Measurements from ENCODE around the gene FKBP2. TPM values are rescaled to one million over a fixed set of nuclear protein-coding genes. Genes with fewer than 3 reads are reported as not detected.
A peak's percentile ranks its signal among the peaks of the same experiment; 100 is the strongest.

The FKBP2 gene
- 100 to 1,000 TPM in 3 of 8 experiments, 10 to 100 TPM in 5; 61.8 to 156 (median 85.0) TPM for total RNA-seq

GRCh38 chr11:64240435-64241240, at the start of gene FKBP2:
Gene FKBP2, plus strand, starts transcription at chr11:64241095. Its CDS starts 1,293 bp downstream, at chr11:64242388.
- Histone ChIP-seq H3K4me1 (replicated peaks in 1 of 2) (peaks cover 11 to 18% of the 10 kb centered on the region in 2 donors), H3K4me3 (peak within 1 kb of the TSS; percentile 52 to 81 (median 65)), H3K27ac (peak within 1 kb of the TSS; percentile 90 to 99)
- 0 to 15% (median 1%) methylated on average over 3 to 12 of the region's 58 CpGs; no CpG with 5 or more reads in 3 of the 10 experiments for WGBS, 10 experiments
- peak in 7 of 8 experiments; percentile 54 to 77 (median 68) for ATAC-seq (replicated peaks in 6 of 8)
- in situ Hi-C loops (cut with MboI; ENCODE audit: low pct_unique_long_range_greater_than_20kb in 2 of 9, low sequenced_read_pairs in 9 of 9, unreplicated experiment in 9 of 9) = no loop called here

GRCh38 chr11:64192434-64192833, 48.5 kb upstream of the FKBP2 start:
- Histone ChIP-seq H3K4me1 (replicated peaks in 1 of 2) (peaks cover 0 to 2% of the 10 kb centered on the region in 2 donors), H3K27ac (no peak overlapping the region), H3K4me3 (no peak overlapping the region)
- ATAC-seq (replicated peaks in 6 of 8) = no peak
- WGBS, 10 experiments = 90 to 100% (median 100%) methylated on average over 1 to 5 of the region's 5 CpGs
- in situ Hi-C loops (cut with MboI; ENCODE audit: low pct_unique_long_range_greater_than_20kb in 2 of 9, low sequenced_read_pairs in 9 of 9, unreplicated experiment in 9 of 9) = no loop called here

GRCh38 chr11:64196626-64197025, 44.3 kb upstream of the FKBP2 start:
- Histone ChIP-seq H3K4me3 (no peak overlapping the region), H3K27ac (no peak overlapping the region), H3K4me1 (replicated peaks in 1 of 2) (no peaks in the 10 kb centered on the region)
- in situ Hi-C loops (cut with MboI; ENCODE audit: low pct_unique_long_range_greater_than_20kb in 2 of 9, low sequenced_read_pairs in 9 of 9, unreplicated experiment in 9 of 9) = no loop called here
- ATAC-seq (replicated peaks in 6 of 8) = no peak
- WGBS, 10 experiments = 67 to 100% (median 83%) methylated on average over 1 to 6 of the region's 9 CpGs

- WGBS, 10 experiments = 83 to 100% (median 100%) methylated on average over 1 to 2 of the region's 2 CpGs; no CpG with 5 or more reads in 4 of the 10 experiments
- H3K27ac ChIP-seq = no peak overlapping the region
- no peaks in the 10 kb centered on the region for H3K4me1 ChIP-seq (replicated peaks in 1 of 2)
- ATAC-seq (replicated peaks in 6 of 8) = no peak
- in situ Hi-C loops (cut with MboI; ENCODE audit: low pct_unique_long_range_greater_than_20kb in 2 of 9, low sequenced_read_pairs in 9 of 9, unreplicated experiment in 9 of 9) = no loop called here
- H3K4me3 ChIP-seq = no peak overlapping the region
Measured at GRCh38 chr11:64198511-64198910, 42.4 kb upstream of the FKBP2 start.

- no peak overlapping the region for H3K4me3 ChIP-seq
- ATAC-seq (replicated peaks in 6 of 8) = no peak
- in situ Hi-C loops (cut with MboI; ENCODE audit: low pct_unique_long_range_greater_than_20kb in 2 of 9, low sequenced_read_pairs in 9 of 9, unreplicated experiment in 9 of 9) = no loop called here
- H3K27ac ChIP-seq = no peak overlapping the region
- H3K4me1 ChIP-seq (replicated peaks in 1 of 2) = no peaks in the 10 kb centered on the region
- WGBS, 10 experiments = 44 to 100% (median 83%) methylated on average over 1 to 3 of the region's 3 CpGs
Measured at GRCh38 chr11:64201543-64201942, 39.4 kb upstream of the FKBP2 start.

GRCh38 chr11:64202992-64203391, 37.9 kb upstream of the FKBP2 start:
- no peak for ATAC-seq (replicated peaks in 6 of 8)
- 97 to 100% (median 98%) methylated on average over 3 to 8 of the region's 9 CpGs; no CpG with 5 or more reads in 5 of the 10 experiments for WGBS, 10 experiments
- H3K4me1 ChIP-seq (replicated peaks in 1 of 2) = peaks cover 0 to 7% of the 10 kb centered on the region in 2 donors
- no peak overlapping the region for H3K4me3 ChIP-seq
- in situ Hi-C loops (cut with MboI; ENCODE audit: low pct_unique_long_range_greater_than_20kb in 2 of 9, low sequenced_read_pairs in 9 of 9, unreplicated experiment in 9 of 9) = no loop called here
- no peak overlapping the region for H3K27ac ChIP-seq

GRCh38 chr11:64203421-64204079, 37.3 kb upstream of the FKBP2 start:
- WGBS, 10 experiments = 72 to 100% (median 88%) methylated on average over 2 to 22 of the region's 27 CpGs; no CpG with 5 or more reads in 1 of the 10 experiments
- in situ Hi-C loops (cut with MboI; ENCODE audit: low pct_unique_long_range_greater_than_20kb in 2 of 9, low sequenced_read_pairs in 9 of 9, unreplicated experiment in 9 of 9) = no loop called here
- ATAC-seq (replicated peaks in 6 of 8) = no peak

GRCh38 chr11:64204080-64204440, 36.8 kb upstream of the FKBP2 start:
- H3K4me1 ChIP-seq (replicated peaks in 1 of 2) = peaks cover 0 to 8% of the 10 kb centered on the region in 2 donors
- WGBS, 10 experiments = 33 to 100% (median 67%) methylated on average over 1 to 15 of the region's 16 CpGs; no CpG with 5 or more reads in 3 of the 10 experiments
- in situ Hi-C loops (cut with MboI; ENCODE audit: low pct_unique_long_range_greater_than_20kb in 2 of 9, low sequenced_read_pairs in 9 of 9, unreplicated experiment in 9 of 9) = no loop called here
- no peak overlapping the region for H3K4me3 ChIP-seq
- H3K27ac ChIP-seq = no peak overlapping the region
- ATAC-seq (replicated peaks in 6 of 8) = no peak

More at GRCh38 chr11:64203421-64204079, 37.3 kb upstream of the FKBP2 start:
- H3K27ac ChIP-seq = no peak overlapping the region
- H3K4me1 ChIP-seq (replicated peaks in 1 of 2) = peaks cover 0 to 8% of the 10 kb centered on the region in 2 donors
- no peak overlapping the region for H3K4me3 ChIP-seq

- Histone ChIP-seq H3K4me3 (no peak overlapping the region), H3K27ac (no peak overlapping the region), H3K4me1 (replicated peaks in 1 of 2) (peaks cover 0 to 8% of the 10 kb centered on the region in 2 donors)
- in situ Hi-C loops (cut with MboI; ENCODE audit: low pct_unique_long_range_greater_than_20kb in 2 of 9, low sequenced_read_pairs in 9 of 9, unreplicated experiment in 9 of 9) = no loop called here
- 10 to 100% (median 55%) methylated on average over 1 to 3 of the region's 7 CpGs; no CpG with 5 or more reads in 5 of the 10 experiments for WGBS, 10 experiments
- peak; percentile 67 to 93 (median 72) for ATAC-seq (replicated peaks in 6 of 8)
Measured at GRCh38 chr11:64204464-64204989, 36.4 kb upstream of the FKBP2 start.

GRCh38 chr11:64206457-64207255, 34.2 kb upstream of the FKBP2 start, which contains the start of gene FERMT3:
Gene FERMT3, plus strand, starts transcription at chr11:64206721. Its CDS starts 644 bp downstream, at chr11:64207365.
- ATAC-seq (replicated peaks in 6 of 8) = no peak
- WGBS, 10 experiments = 79 to 100% (median 88%) methylated on average over 1 to 10 of the region's 27 CpGs; no CpG with 5 or more reads in 3 of the 10 experiments
- H3K27ac ChIP-seq = peak within 1 kb of the TSS in 1 of 2 donors; percentile 68
- H3K4me1 ChIP-seq (replicated peaks in 1 of 2) = peaks cover 0 to 8% of the 10 kb centered on the region in 2 donors
- no peak within 1 kb of the TSS for H3K4me3 ChIP-seq
- in situ Hi-C loops (cut with MboI; ENCODE audit: low pct_unique_long_range_greater_than_20kb in 2 of 9, low sequenced_read_pairs in 9 of 9, unreplicated experiment in 9 of 9) = no loop called here

- peak overlapping the region in 1 of 2 donors; percentile 68 for H3K27ac ChIP-seq
- in situ Hi-C loops (cut with MboI; ENCODE audit: low pct_unique_long_range_greater_than_20kb in 2 of 9, low sequenced_read_pairs in 9 of 9, unreplicated experiment in 9 of 9) = no loop called here
- H3K4me3 ChIP-seq = no peak overlapping the region
Measured at GRCh38 chr11:64207256-64208085, 33.4 kb upstream of the FKBP2 start.

More at GRCh38 chr11:64207256-64208085, 33.4 kb upstream of the FKBP2 start:
- H3K4me1 ChIP-seq (replicated peaks in 1 of 2) = peaks cover 0 to 8% of the 10 kb centered on the region in 2 donors
- WGBS, 10 experiments = 52 to 93% (median 82%) methylated on average over 2 to 5 of the region's 30 CpGs; no CpG with 5 or more reads in 6 of the 10 experiments
- ATAC-seq (replicated peaks in 6 of 8) = peak in 7 of 8 experiments; percentile 48 to 80 (median 66)
